ENCODE data around the gene ZMYND19. TPM values are rescaled to one million over a fixed set of nuclear protein-coding genes. Genes with fewer than 3 reads are reported as not detected.

Gene ZMYND19
- total and polyA plus RNA-seq, 11 donors, result 6.8 to 20.5 (median 10.2) TPM

DNA sequence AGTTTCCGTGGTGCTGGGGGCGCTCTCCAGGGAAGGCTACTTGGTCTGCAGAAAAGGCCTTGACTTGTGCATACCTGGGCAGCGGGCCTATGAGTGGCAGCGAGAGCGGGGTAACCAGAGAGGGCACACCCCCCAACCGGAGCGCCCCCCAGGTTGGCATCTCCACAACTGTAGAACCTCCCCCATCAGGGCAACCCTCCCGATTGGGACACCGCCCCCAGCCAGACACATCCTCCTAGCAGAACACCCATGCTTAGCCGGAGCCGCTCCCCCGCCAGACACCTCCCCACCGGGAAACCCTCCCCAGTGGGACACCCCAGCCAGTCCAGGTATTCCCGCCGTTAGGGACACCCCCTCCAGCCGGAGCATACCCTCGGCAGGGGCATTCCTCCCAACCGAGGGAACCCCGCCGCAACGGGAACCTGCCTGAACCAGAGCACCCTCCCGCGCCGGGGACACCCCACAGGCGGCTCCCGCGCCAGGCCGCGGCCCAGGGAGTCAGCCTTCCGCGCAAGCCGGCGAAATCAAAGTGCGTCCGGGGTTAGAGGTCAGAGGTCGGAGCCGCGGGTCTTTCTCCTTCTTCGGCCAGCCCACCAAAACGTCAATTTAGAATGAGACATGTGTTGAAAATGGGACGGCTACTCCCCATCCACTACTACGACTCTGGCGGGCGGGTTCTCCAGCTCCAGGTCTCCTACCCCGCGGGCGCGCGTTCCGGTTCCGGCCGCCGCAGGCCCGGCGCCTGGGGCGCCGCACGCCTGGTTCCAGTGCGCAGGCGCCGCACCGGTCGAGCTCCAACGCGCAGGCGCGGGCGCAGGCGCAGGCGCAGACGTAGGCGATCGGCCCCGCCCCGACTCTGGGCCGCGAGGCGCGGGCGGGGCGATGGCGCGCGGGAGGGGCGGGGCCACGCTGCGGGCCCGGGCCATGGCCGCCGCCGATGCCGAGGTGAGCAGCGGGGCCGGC is 28.1 kb upstream of the ZMYND19 start, which contains the start of gene EHMT1:
EHMT1 (plus strand) TSS at position 901 of the 963 bp plus-strand sequence; CDS start at position 925, 24 bp downstream.
- Histone ChIP-seq H3K4me1 (peaks cover 4 to 56% (median 39%) of the 10 kb centered on the region in 12 donors), H3K27ac (peak within 1 kb of the TSS; percentile 88 to 96 (median 92)), H3K36me3 (peaks cover 0 to 40% (median 30%) of the 10 kb centered on the region in 9 donors), H3K27me3 (no peaks in the 10 kb centered on the region), H3K4me3 (peak within 1 kb of the TSS; percentile 77 to 100 (median 90)), H3K9me3 (no peaks in the 10 kb centered on the region)
- intact Hi-C loops (cut with DNase I), result loop anchor here in 2 of 10 donors (1.0 to 5.0 kb wide), 4 partner anchors 13 to 66 kb away; partner anchors contain the start of genes DPH7 (in 2 of the 2) and ARRDC1 (in 1 of the 2)
- TF ChIP-seq, protein P1, sequence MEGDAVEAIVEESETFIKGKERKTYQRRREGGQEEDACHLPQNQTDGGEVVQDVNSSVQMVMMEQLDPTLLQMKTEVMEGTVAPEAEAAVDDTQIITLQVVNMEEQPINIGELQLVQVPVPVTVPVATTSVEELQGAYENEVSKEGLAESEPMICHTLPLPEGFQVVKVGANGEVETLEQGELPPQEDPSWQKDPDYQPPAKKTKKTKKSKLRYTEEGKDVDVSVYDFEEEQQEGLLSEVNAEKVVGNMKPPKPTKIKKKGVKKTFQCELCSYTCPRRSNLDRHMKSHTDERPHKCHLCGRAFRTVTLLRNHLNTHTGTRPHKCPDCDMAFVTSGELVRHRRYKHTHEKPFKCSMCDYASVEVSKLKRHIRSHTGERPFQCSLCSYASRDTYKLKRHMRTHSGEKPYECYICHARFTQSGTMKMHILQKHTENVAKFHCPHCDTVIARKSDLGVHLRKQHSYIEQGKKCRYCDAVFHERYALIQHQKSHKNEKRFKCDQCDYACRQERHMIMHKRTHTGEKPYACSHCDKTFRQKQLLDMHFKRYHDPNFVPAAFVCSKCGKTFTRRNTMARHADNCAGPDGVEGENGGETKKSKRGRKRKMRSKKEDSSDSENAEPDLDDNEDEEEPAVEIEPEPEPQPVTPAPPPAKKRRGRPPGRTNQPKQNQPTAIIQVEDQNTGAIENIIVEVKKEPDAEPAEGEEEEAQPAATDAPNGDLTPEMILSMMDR (IDR thresholded peaks at IDR 0.05), result peak in 1 of 12 donors; percentile 6
- TF ChIP-seq POLR2A (IDR thresholded peaks at IDR 0.05), result peak in 1 of 2 donors; percentile 58
- peak; percentile 65 to 86 (median 84) for ATAC-seq
- peak; percentile 83 to 95 (median 89) for DNase-seq
- 0 to 1% (median 1%) methylated on average over 17 to 94 of the region's 94 CpGs for WGBS, 4 donors

DNA sequence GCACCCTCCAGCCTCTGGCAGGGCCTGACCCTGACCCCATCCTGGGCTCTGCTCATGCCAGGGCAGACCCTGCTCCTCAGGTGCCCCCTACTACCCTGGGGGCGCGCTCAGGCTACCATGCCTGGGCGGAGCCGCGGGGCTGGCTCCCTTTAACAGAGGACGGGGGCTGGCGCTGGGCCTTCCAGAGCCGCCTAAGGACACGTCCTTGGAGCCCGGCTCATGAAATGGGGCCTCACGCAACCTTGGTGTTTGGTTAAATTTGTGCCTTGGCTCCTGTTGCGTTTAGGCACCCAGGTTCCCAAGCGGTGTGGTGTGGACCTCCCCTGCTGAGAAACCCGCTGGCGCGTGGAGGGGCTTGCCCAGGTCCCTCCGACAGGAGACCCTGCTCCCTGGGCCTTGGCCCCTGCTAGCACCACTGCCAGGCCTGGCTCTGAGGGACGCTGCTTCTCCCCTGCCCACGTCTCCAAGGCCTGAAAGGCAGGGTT is 25.1 kb upstream of the ZMYND19 start:
- H3K36me3 ChIP-seq, result peaks cover 0 to 37% (median 27%) of the 10 kb centered on the region in 9 donors
- no peak for TF ChIP-seq POLR2A (IDR thresholded peaks at IDR 0.05)
- TF ChIP-seq, protein P1 (IDR thresholded peaks at IDR 0.05), result no peak
- no peaks in the 10 kb centered on the region for H3K9me3 ChIP-seq
- H3K27me3 ChIP-seq, result no peaks in the 10 kb centered on the region
- no peak overlapping the region for H3K27ac ChIP-seq
- H3K4me3 ChIP-seq, result no peak overlapping the region
- 92 to 95% (median 93%) methylated on average over 4 to 19 of the region's 19 CpGs for WGBS, 4 donors
- ATAC-seq (no peak), DNase-seq (peak in 1 of 5 donors; percentile 60)
- intact Hi-C loops (cut with DNase I), result loop anchor here in 1 of 10 donors (5.0 kb wide), 1 partner anchor 38 kb away; the partner anchor contains the start of gene DPH7
- H3K4me1 ChIP-seq, result peaks cover 0 to 62% (median 39%) of the 10 kb centered on the region in 12 donors

DNA sequence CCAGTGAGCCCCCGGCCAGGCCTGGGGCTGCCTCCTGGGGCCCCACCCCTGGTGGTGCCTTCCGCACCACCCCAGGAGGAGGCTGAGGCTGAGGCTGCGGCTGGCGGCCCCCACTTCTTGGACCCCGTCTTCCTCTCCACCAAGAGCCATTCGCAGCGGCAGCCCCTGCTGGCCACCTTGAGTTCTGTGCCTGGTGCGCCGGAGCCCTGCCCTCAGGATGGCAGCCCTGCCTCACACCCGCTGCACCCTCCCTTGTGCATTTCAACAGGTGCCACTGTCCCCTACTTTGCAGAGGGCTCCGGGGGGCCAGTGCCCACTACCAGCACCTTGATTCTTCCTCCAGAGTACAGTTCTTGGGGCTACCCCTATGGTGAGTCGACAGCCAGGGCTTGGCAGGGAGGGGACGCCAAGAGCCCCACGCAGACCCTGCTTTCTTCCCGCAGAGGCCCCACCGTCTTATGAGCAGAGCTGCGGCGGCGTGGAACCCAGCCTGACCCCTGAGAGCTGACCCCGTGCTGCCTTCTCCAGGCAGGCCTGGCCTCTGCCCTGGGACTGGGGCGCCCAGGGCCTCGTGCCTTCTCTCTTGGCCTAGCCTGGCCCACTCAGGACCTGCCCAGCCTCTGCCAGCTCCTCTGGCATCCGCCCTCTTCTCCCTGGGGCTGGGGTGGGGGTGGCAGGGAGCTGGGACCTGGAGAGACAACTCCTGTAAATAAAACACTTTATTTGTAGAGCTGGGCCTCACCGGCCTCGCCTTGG is 24.5 kb upstream of the ZMYND19 start:
- H3K4me3 ChIP-seq, result no peak overlapping the region
- DNase-seq (peak in 1 of 5 donors; percentile 61), ATAC-seq (no peak)
- intact Hi-C loops (cut with DNase I), result loop anchor here in 1 of 10 donors (5.0 kb wide), 1 partner anchor 38 kb away; the partner anchor contains the start of gene DPH7
- peaks cover 0 to 56% (median 33%) of the 10 kb centered on the region in 12 donors for H3K4me1 ChIP-seq
- peaks cover 0 to 37% (median 27%) of the 10 kb centered on the region in 9 donors for H3K36me3 ChIP-seq
- WGBS, 4 donors, result 92 to 96% (median 95%) methylated on average over 19 to 25 of the region's 25 CpGs
- no peaks in the 10 kb centered on the region for H3K27me3 ChIP-seq
- TF ChIP-seq, protein P1 (IDR thresholded peaks at IDR 0.05), result no peak
- no peak for TF ChIP-seq POLR2A (IDR thresholded peaks at IDR 0.05)
- H3K27ac ChIP-seq, result no peak overlapping the region
- H3K9me3 ChIP-seq, result no peaks in the 10 kb centered on the region

All from heart left ventricle (tissue), 16 donors.